WERI-Rb-1 (cell line): ENCODE results near the gene SLC13A2.

ENCODE experiments used
- DNase-seq: peaks from one replicate; pipeline ENCODE4 v3.0.0-alpha.2; 2020
- H3K27ac ChIP-seq: fragments of 250-450 bp; sonication (Bioruptor Pico); 2 replicates; pipeline ENCODE4 v1.5.1; 2020; ENCODE audit warnings: mild to moderate bottlenecking, moderate library complexity
- H3K27me3 ChIP-seq: fragments of 250-450 bp; sonication (Bioruptor Pico); 2 replicates; pipeline ENCODE4 v1.5.1; 2021; ENCODE audit warnings: mild to moderate bottlenecking, low read depth, moderate library complexity; ENCODE audit not compliant: insufficient read depth, severe bottlenecking
- H3K36me3 ChIP-seq: fragments of 250-450 bp; sonication (Bioruptor Pico); 2 replicates; pipeline ENCODE4 v1.5.1; 2020; ENCODE audit warnings: mild to moderate bottlenecking, moderate library complexity
- H3K4me3 ChIP-seq: 2 replicates; pipeline ENCODE4 v1.5.1; 2011; ENCODE audit warnings: low read depth, mild to moderate bottlenecking, control low read depth, low read length
- H3K9me3 ChIP-seq: fragments of 250-450 bp; sonication (Bioruptor Pico); 2 replicates; pipeline ENCODE4 v1.5.1; 2021; ENCODE audit warnings: mild to moderate bottlenecking, moderate library complexity; ENCODE audit not compliant: severe bottlenecking
- TF ChIP-seq, protein P1 (sequence below): IDR thresholded peaks from 2 replicates; pipeline ENCODE4 v1.5.1; 2011; ENCODE audit warnings: low read depth, mild to moderate bottlenecking, control low read depth, inconsistent platforms, low read length

The SLC13A2 gene

DNA sequence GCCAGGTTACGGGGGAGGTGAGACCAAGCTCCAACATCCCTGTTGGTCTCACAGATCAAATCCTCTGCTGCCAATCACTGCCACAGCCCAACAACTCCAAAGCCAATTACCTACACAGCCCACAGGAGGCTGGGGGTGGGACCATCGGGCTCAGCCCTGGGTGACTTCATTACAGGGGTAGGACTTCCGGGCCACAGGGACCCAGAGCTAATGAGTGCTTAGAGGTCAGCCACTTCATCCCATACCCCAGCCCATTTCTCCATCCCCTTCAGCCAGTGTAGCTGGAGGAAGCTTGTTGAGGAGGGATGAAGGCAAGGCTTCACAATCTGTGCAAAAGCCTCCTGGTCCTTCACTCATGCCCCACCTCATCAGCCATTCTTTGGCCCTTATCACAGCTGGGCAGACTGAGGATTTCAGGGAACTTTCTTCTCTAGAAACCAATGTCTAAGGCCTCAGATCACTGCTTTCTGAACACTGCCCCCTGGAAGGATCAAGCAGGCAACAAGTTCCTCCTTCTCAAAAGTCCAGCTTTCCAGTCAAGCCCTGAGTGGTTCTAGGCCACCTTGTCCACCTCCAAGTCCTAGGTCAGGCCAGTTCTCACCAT, 38.5 kb downstream of the SLC13A2 start:
- Histone ChIP-seq H3K27ac (peak overlapping the region; percentile 56), H3K4me3 (no peak overlapping the region), H3K27me3 (no peaks in the 10 kb centered on the region), H3K9me3 (peaks cover 9% of the 10 kb centered on the region), H3K36me3 (no peaks in the 10 kb centered on the region)
- TF ChIP-seq, protein P1, sequence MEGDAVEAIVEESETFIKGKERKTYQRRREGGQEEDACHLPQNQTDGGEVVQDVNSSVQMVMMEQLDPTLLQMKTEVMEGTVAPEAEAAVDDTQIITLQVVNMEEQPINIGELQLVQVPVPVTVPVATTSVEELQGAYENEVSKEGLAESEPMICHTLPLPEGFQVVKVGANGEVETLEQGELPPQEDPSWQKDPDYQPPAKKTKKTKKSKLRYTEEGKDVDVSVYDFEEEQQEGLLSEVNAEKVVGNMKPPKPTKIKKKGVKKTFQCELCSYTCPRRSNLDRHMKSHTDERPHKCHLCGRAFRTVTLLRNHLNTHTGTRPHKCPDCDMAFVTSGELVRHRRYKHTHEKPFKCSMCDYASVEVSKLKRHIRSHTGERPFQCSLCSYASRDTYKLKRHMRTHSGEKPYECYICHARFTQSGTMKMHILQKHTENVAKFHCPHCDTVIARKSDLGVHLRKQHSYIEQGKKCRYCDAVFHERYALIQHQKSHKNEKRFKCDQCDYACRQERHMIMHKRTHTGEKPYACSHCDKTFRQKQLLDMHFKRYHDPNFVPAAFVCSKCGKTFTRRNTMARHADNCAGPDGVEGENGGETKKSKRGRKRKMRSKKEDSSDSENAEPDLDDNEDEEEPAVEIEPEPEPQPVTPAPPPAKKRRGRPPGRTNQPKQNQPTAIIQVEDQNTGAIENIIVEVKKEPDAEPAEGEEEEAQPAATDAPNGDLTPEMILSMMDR = no peak
- DNase-seq = peak; percentile 82

DNA sequence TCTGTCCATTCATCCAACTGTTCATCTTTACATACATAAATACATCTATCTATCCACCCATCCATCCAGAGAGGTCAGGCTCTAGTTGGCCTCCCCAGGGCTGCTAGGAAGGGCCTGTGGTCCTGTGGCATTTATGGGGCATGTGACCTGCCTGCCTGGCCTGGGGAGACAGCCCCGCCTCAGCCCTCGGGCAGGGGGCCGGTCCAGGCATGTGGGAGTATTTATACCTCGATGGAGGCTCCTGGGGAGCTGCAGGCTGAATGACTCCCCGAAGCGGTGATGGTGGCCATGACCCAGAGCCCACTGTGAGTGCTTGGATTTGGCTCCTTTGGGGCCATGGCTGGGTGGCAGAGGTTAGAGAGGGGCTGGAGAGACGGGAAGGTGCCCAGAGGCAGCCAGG, 40.0 kb downstream of the SLC13A2 start:
- TF ChIP-seq, protein P1 = no peak
- Histone ChIP-seq H3K36me3 (no peaks in the 10 kb centered on the region), H3K27ac (no peak overlapping the region), H3K27me3 (no peaks in the 10 kb centered on the region), H3K4me3 (no peak overlapping the region), H3K9me3 (peaks cover 9% of the 10 kb centered on the region)
- DNase-seq = no peak

DNA sequence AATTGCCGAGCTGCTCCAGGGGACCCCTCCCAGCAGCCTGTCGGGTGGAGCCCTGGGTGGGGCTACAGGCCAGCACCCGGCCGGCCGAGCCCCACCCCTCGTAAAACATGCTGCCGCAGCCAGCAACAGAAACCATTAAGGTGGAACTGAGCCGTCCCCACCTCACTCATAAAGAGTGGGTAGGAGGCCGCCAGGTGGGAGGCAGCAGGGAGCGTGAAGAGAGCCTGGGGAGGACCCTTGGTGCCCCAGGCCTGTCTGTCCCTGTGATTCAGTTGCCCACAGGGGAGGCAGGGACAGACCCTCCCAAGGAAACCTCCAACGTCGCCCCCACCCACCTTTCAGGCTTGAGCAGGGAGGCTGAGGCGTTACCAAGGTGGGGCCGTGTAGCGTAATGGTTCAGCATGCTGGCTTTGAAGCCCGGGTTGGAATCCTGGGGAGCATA, 41.1 kb downstream of the SLC13A2 start:
- DNase-seq = no peak
- TF ChIP-seq, protein P1 = no peak
- Histone ChIP-seq H3K36me3 (no peaks in the 10 kb centered on the region), H3K9me3 (peaks cover 9% of the 10 kb centered on the region), H3K4me3 (no peak overlapping the region), H3K27me3 (no peaks in the 10 kb centered on the region), H3K27ac (no peak overlapping the region)

- H3K36me3 ChIP-seq = no peaks in the 10 kb centered on the region
- H3K4me3 ChIP-seq = no peak overlapping the region
- no peak for DNase-seq
- no peaks in the 10 kb centered on the region for H3K27me3 ChIP-seq
- H3K27ac ChIP-seq = no peak overlapping the region
- peaks cover 9% of the 10 kb centered on the region for H3K9me3 ChIP-seq
- TF ChIP-seq, protein P1 = no peak
Observed at GRCh38 chr17:28515518-28515917, 42.1 kb downstream of the SLC13A2 start.

- H3K27ac ChIP-seq = no peak overlapping the region
- H3K4me3 ChIP-seq = no peak overlapping the region
- no peaks in the 10 kb centered on the region for H3K36me3 ChIP-seq
- no peak for DNase-seq
- TF ChIP-seq, protein P1 = no peak
- peaks cover 9% of the 10 kb centered on the region for H3K9me3 ChIP-seq
- no peaks in the 10 kb centered on the region for H3K27me3 ChIP-seq
Observed at GRCh38 chr17:28518132-28518531, 44.7 kb downstream of the SLC13A2 start.

- TF ChIP-seq, protein P1 = no peak
- DNase-seq = no peak
- no peaks in the 10 kb centered on the region for H3K27me3 ChIP-seq
- H3K9me3 ChIP-seq = peaks cover 9% of the 10 kb centered on the region
- no peaks in the 10 kb centered on the region for H3K36me3 ChIP-seq
- no peak overlapping the region for H3K27ac ChIP-seq
- H3K4me3 ChIP-seq = no peak overlapping the region
Observed at GRCh38 chr17:28518578-28518977, 45.1 kb downstream of the SLC13A2 start.
